ENCODE measurements around the gene BRINP3. TPM values are rescaled to one million over a fixed set of nuclear protein-coding genes. Genes with fewer than 3 reads are reported as not detected.

BRINP3 gene
- total and polyA plus RNA-seq, 12 donors: 0.08 to 1.7 (median 0.30) TPM; not detected in 5

DNA sequence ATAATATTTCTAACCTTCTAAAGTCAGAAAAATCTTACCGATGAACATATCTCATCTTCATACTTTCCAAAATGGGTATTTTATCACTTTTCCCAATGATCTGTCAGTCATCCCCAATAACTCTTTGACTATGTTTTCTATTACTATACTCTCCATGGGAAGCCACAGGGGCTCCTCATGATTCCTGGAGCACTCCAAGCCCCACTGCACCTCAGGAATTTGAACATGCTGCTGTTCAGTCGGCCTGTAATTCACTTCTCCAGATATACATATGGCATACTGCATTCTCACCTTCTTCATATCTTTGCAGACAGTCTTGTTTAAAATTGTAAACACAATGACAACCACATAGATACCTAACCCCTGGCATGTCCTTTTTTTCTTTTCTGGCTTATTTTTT is 333.0 kb downstream of the BRINP3 start:
- Histone ChIP-seq H3K4me1 (no peaks in the 10 kb centered on the region), H3K36me3 (no peaks in the 10 kb centered on the region), H3K4me3 (no peak overlapping the region), H3K27ac (no peak overlapping the region), H3K9me3 (peaks cover 0 to 4% (median 0%) of the 10 kb centered on the region in 11 donors), H3K27me3 (no peaks in the 10 kb centered on the region)
- intact Hi-C loops (cut with DNase I): loop anchor here in 1 of 10 donors (1.0 kb wide), 1 partner anchor 9 kb away; no protein-coding TSS in a partner anchor
- DNase-seq: no peak
- TF ChIP-seq CTCF (IDR thresholded peaks at IDR 0.05): no peak
- 70 to 74% methylated on average over 2 of the region's 2 CpGs for WGBS, 2 donors
- ATAC-seq: no peak

DNA sequence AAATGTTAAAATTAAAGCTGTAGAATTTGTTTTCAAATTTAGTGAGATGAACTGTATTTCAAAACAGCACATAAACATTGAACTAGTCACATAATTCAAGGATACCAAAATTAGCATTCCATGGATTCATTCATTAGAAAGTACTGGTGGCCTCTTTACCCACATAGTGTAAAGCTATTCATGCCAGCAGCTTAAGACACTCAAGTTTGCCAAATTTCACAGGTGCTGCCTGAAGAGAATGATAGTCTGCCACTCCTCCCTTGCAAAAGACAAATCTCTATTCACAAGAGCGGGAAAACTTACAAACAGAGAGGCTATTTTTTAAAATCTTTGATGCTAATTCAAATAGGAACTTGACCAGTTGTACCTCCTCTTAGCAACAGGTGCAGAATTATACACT is 337.0 kb downstream of the BRINP3 start:
- TF ChIP-seq CTCF (IDR thresholded peaks at IDR 0.05): no peak
- intact Hi-C loops (cut with DNase I): no loop called here
- 86 to 90% methylated on average over 1 of the region's 1 CpG for WGBS, 2 donors
- H3K27me3 ChIP-seq: no peaks in the 10 kb centered on the region
- H3K9me3 ChIP-seq: peaks cover 0 to 2% (median 0%) of the 10 kb centered on the region in 11 donors
- no peak overlapping the region for H3K27ac ChIP-seq
- H3K4me3 ChIP-seq: no peak overlapping the region
- H3K4me1 ChIP-seq: no peaks in the 10 kb centered on the region
- ATAC-seq (no peak), DNase-seq (no peak)
- no peaks in the 10 kb centered on the region for H3K36me3 ChIP-seq

DNA sequence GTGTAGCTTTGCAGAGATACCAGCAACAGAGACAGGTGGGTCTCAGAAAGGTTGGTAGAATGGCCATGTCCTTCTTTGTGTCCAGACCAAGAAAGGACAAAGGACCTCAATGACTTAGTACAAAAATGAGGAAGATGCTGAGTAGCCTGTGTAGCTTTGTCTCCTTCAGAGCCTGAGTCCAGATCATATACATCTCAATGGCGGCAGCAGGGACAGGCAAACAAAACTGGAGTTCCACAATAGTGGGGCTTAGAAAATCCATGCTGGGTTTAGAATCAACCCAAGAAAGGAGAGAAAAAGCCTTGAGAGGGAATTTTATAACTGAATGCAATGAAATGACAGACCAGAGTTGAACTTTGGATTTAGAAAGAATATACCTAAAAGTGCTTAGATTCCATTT is 339.0 kb downstream of the BRINP3 start:
- Histone ChIP-seq H3K9me3 (no peaks in the 10 kb centered on the region), H3K27ac (no peak overlapping the region), H3K27me3 (no peaks in the 10 kb centered on the region), H3K4me3 (no peak overlapping the region), H3K36me3 (no peaks in the 10 kb centered on the region), H3K4me1 (no peaks in the 10 kb centered on the region)
- TF ChIP-seq CTCF (IDR thresholded peaks at IDR 0.05): no peak
- intact Hi-C loops (cut with DNase I): no loop called here
- ATAC-seq (no peak), DNase-seq (no peak)
- WGBS, 2 donors: 95 to 97% methylated on average over 1 of the region's 1 CpG

DNA sequence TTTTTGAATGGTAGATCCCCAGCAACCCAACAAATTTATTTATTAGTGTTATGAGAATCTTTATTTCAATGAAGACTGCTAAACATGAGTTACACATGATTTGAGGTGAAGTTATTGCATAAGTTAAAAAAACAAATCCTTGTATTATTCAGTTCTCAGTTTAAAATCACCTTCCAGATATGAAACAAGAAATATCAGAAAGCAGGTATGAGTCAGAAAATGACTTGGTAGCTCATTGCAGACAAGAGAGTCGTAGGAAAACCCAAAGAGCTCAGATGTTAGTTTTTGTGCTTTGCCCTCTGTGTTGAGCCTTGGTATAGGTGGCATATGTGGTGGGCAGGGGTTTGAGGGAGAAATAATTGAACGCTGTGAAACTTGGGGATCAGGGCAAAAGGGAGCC is 339.4 kb downstream of the BRINP3 start:
- H3K4me1 ChIP-seq: no peaks in the 10 kb centered on the region
- 43 to 83% methylated on average over 2 of the region's 2 CpGs for WGBS, 2 donors
- ATAC-seq: no peak
- intact Hi-C loops (cut with DNase I): no loop called here
- no peak overlapping the region for H3K27ac ChIP-seq
- no peak for TF ChIP-seq CTCF (IDR thresholded peaks at IDR 0.05)
- H3K36me3 ChIP-seq: no peaks in the 10 kb centered on the region
- H3K27me3 ChIP-seq: no peaks in the 10 kb centered on the region
- H3K4me3 ChIP-seq: no peak overlapping the region
- H3K9me3 ChIP-seq: no peaks in the 10 kb centered on the region
- no peak for DNase-seq
